SJCRH30 (cell line): Measurements from ENCODE around the gene KLF3. TPM values are rescaled to one million over a fixed set of nuclear protein-coding genes. Genes with fewer than 3 reads are reported as not detected.

Source experiments
- DNase-seq, 2 experiments: peaks; one replicate each; pipeline ENCODE4 v3.0.0-alpha.2; 2015 to 2020
- H3K27ac ChIP-seq: fragments of 250-450 bp; sonication (Bioruptor Pico); 2 replicates; pipeline ENCODE4 v1.5.1; 2020; ENCODE audit warnings: mild to moderate bottlenecking, moderate library complexity
- H3K27me3 ChIP-seq: fragments of 250-450 bp; sonication (Bioruptor Pico); 2 replicates; pipeline ENCODE4 v1.5.1; 2020; ENCODE audit warnings: mild to moderate bottlenecking, moderate library complexity
- H3K36me3 ChIP-seq: fragments of 250-450 bp; sonication (Bioruptor Pico); 2 replicates; pipeline ENCODE4 v1.5.1; 2020; ENCODE audit warnings: mild to moderate bottlenecking, moderate library complexity
- H3K4me1 ChIP-seq: fragments of 250-450 bp; sonication (Bioruptor Pico); 2 replicates; pipeline ENCODE4 v1.5.1; 2020; ENCODE audit warnings: mild to moderate bottlenecking, moderate library complexity
- H3K4me3 ChIP-seq: fragments of 250-450 bp; sonication (Bioruptor Pico); 2 replicates; pipeline ENCODE4 v1.5.1; 2020; ENCODE audit warnings: mild to moderate bottlenecking, moderate library complexity
- H3K9me3 ChIP-seq: fragments of 250-450 bp; sonication (Bioruptor Pico); replicated peaks from 2 replicates; pipeline ENCODE4 v1.5.1; 2020; ENCODE audit warnings: mild to moderate bottlenecking, moderate library complexity
- total RNA-seq: library from RNA; depleted of rRNA; stranded (reverse); fragments of >200 nt; shearing (Covaris generic); gene quantifications from 2 replicates; pipeline ENCODE4 v1.2.3, GENCODE V29; 2014

Gene KLF3
- total RNA-seq, 1 experiment from 2014 or later: 25.9 TPM

GRCh38 chr4:38675146-38676121 lies 11.4 kb downstream of the KLF3 start:
- no peak overlapping the region for H3K4me3 ChIP-seq
- H3K36me3 ChIP-seq: peaks cover 5% of the 10 kb centered on the region
- H3K27ac ChIP-seq: no peak overlapping the region
- peak; percentile 75 to 93 for DNase-seq
- H3K27me3 ChIP-seq: no peaks in the 10 kb centered on the region
- H3K9me3 ChIP-seq: no peaks in the 10 kb centered on the region
- peaks cover 15% of the 10 kb centered on the region; the same call in 1 of the 2 replicates for H3K4me1 ChIP-seq

- peaks cover 15% of the 10 kb centered on the region; the same call in 1 of the 2 replicates for H3K4me1 ChIP-seq
- DNase-seq: no peak
- no peaks in the 10 kb centered on the region for H3K9me3 ChIP-seq
- no peak overlapping the region for H3K27ac ChIP-seq
- peaks cover 10% of the 10 kb centered on the region for H3K36me3 ChIP-seq
- no peak overlapping the region for H3K4me3 ChIP-seq
- H3K27me3 ChIP-seq: no peaks in the 10 kb centered on the region
These were observed 13.0 kb downstream of the KLF3 start for GRCh38 chr4:38676986-38677385.

- Histone ChIP-seq H3K36me3 (peaks cover 10% of the 10 kb centered on the region), H3K9me3 (no peaks in the 10 kb centered on the region), H3K27ac (no peak overlapping the region), H3K4me3 (no peak overlapping the region), H3K27me3 (no peaks in the 10 kb centered on the region), H3K4me1 (peaks cover 13% of the 10 kb centered on the region; the same call in 1 of the 2 replicates)
- DNase-seq: no peak
These were observed 13.4 kb downstream of the KLF3 start for GRCh38 chr4:38677441-38677840.

GRCh38 chr4:38678078-38678477 lies 14.1 kb downstream of the KLF3 start:
- Histone ChIP-seq H3K36me3 (peaks cover 10% of the 10 kb centered on the region), H3K4me3 (no peak overlapping the region), H3K4me1 (peaks cover 9% of the 10 kb centered on the region; the same call in 1 of the 2 replicates), H3K27ac (no peak overlapping the region), H3K27me3 (no peaks in the 10 kb centered on the region), H3K9me3 (no peaks in the 10 kb centered on the region)
- DNase-seq: no peak

DNA sequence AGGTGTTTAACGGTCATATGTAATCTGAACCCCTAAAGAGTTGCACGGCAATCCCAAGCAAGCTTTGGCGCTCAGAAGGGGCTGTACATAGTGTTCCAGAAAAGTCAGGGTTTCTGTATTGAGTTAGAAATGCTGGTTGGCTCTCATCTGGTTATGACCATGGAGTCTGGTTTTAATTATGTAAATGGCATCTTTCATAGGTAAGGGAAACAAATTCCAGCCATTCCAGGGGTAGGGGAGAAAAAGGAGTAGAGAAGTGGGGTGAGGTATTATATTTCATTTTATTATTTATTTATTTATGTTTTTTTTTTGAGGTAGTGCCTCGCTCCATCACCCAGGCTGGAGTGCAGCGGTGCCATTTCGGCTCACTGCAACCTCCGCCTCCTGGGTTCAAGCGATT lies 15.9 kb downstream of the KLF3 start:
- H3K27ac ChIP-seq: no peak overlapping the region
- H3K4me1 ChIP-seq: 0 out of 2 replicates have a peak, but pooled peaks cover 2% of the 10 kb centered on the region
- H3K27me3 ChIP-seq: no peaks in the 10 kb centered on the region
- H3K36me3 ChIP-seq: peaks cover 18% of the 10 kb centered on the region
- no peaks in the 10 kb centered on the region for H3K9me3 ChIP-seq
- DNase-seq: no peak
- H3K4me3 ChIP-seq: no peak overlapping the region

- no peaks in the 10 kb centered on the region for H3K27me3 ChIP-seq
- H3K4me3 ChIP-seq: no peak overlapping the region
- H3K27ac ChIP-seq: no peak overlapping the region
- H3K9me3 ChIP-seq: no peaks in the 10 kb centered on the region
- no peak for DNase-seq
- no peaks in the 10 kb centered on the region for H3K4me1 ChIP-seq
- peaks cover 22% of the 10 kb centered on the region for H3K36me3 ChIP-seq
These were observed 17.4 kb downstream of the KLF3 start for GRCh38 chr4:38681281-38681991.

DNA sequence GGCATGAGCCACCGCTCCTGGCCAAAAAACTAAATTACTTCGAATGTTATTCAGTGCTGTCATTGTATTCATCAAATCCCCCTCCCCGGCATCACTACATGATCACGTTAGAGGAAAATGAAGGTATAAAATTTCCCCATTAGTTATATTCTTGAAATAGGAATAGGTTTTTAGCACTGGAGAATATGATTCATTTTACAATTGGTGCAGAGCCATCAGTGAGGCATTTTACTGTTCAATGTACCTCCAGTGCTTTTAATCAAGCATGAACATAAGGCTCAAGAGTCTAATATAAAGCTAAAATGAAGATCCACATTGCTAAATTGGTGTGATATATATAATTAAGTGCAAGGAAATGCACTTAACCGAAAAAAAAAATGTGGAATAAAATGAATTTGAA lies 18.3 kb downstream of the KLF3 start:
- Histone ChIP-seq H3K27me3 (no peaks in the 10 kb centered on the region), H3K9me3 (no peaks in the 10 kb centered on the region), H3K27ac (no peak overlapping the region), H3K36me3 (peaks cover 24% of the 10 kb centered on the region), H3K4me3 (no peak overlapping the region), H3K4me1 (no peaks in the 10 kb centered on the region)
- no peak for DNase-seq

DNA sequence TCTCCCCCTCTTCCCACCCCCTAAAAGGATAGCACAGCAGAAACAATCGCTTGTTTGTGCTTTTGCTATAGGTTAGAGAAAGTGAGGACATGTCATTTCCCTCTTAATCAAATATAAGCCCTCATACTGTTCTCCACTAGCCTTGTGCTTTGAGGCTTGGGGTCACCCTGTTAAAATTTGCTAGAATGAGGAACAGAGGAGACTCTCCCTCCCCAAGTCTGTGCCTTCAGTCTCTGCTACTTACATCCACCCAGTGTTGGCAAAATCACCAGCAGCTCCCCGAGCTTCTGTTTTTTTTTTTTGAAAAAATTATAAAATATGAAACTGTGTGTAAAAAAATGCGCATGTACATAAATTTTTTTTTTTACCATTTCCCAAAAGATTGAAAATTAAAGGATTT lies 19.3 kb downstream of the KLF3 start:
- DNase-seq: no peak
- Histone ChIP-seq H3K27ac (no peak overlapping the region), H3K4me3 (no peak overlapping the region), H3K4me1 (no peaks in the 10 kb centered on the region), H3K9me3 (no peaks in the 10 kb centered on the region), H3K27me3 (no peaks in the 10 kb centered on the region), H3K36me3 (peaks cover 28% of the 10 kb centered on the region)

DNA sequence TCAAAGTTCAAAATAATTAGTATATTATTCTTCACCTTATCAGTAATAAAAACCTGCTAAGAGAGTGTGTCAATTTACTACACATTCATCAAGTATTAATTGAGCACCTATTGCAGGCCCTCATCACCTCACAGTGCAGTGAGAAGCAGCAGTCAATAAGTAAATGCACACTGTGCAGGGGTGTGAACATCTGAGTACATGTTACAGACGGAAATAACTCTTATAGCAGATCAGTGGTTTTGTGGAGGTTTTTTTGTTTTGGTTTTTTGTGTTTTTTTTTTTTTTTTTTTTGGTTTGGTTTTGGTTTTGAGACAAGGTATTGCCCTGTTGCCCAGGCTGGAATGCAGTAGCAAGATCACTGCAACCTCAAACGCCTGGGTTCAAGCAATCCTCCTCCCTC lies 20.3 kb downstream of the KLF3 start:
- H3K27me3 ChIP-seq: no peaks in the 10 kb centered on the region
- no peaks in the 10 kb centered on the region for H3K9me3 ChIP-seq
- H3K4me1 ChIP-seq: no peaks in the 10 kb centered on the region
- no peak for DNase-seq
- peaks cover 32% of the 10 kb centered on the region for H3K36me3 ChIP-seq
- no peak overlapping the region for H3K27ac ChIP-seq
- H3K4me3 ChIP-seq: no peak overlapping the region

- peaks cover 41% of the 10 kb centered on the region for H3K36me3 ChIP-seq
- no peaks in the 10 kb centered on the region for H3K27me3 ChIP-seq
- H3K27ac ChIP-seq: no peak overlapping the region
These were observed 21.2 kb downstream of the KLF3 start for GRCh38 chr4:38684951-38685844.

DNA sequence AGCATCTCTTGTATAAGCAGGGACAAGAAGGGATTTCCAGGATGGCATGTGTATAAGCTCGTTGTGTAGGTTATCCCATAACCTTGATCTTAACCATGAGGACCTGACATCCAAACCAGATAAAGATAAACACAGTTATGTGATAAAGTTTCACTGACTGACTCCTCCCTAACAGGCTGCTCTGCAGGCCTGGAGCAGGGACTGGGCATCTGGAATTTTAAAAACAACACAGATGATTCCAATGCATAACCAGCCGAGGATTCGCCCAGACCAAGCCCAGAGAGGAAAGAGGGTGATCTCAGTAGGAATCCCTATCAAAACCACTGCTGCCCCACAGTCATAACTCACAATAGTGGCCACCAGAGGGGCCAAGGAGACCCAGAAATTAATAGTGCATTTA lies 22.7 kb downstream of the KLF3 start:
- peaks cover 52% of the 10 kb centered on the region for H3K36me3 ChIP-seq
- no peak for DNase-seq
- H3K4me1 ChIP-seq: no peaks in the 10 kb centered on the region
- H3K4me3 ChIP-seq: no peak overlapping the region
- no peaks in the 10 kb centered on the region for H3K9me3 ChIP-seq
- no peaks in the 10 kb centered on the region for H3K27me3 ChIP-seq
- H3K27ac ChIP-seq: no peak overlapping the region

More at GRCh38 chr4:38684951-38685844, 21.2 kb downstream of the KLF3 start:
- no peak for DNase-seq
- Histone ChIP-seq H3K4me1 (no peaks in the 10 kb centered on the region), H3K9me3 (no peaks in the 10 kb centered on the region), H3K4me3 (no peak overlapping the region)

- DNase-seq: no peak
- Histone ChIP-seq H3K27ac (no peak overlapping the region), H3K36me3 (peaks cover 57% of the 10 kb centered on the region), H3K4me1 (no peaks in the 10 kb centered on the region), H3K4me3 (no peak overlapping the region), H3K27me3 (no peaks in the 10 kb centered on the region), H3K9me3 (no peaks in the 10 kb centered on the region)
These were observed 23.6 kb downstream of the KLF3 start for GRCh38 chr4:38687571-38688011.

DNA sequence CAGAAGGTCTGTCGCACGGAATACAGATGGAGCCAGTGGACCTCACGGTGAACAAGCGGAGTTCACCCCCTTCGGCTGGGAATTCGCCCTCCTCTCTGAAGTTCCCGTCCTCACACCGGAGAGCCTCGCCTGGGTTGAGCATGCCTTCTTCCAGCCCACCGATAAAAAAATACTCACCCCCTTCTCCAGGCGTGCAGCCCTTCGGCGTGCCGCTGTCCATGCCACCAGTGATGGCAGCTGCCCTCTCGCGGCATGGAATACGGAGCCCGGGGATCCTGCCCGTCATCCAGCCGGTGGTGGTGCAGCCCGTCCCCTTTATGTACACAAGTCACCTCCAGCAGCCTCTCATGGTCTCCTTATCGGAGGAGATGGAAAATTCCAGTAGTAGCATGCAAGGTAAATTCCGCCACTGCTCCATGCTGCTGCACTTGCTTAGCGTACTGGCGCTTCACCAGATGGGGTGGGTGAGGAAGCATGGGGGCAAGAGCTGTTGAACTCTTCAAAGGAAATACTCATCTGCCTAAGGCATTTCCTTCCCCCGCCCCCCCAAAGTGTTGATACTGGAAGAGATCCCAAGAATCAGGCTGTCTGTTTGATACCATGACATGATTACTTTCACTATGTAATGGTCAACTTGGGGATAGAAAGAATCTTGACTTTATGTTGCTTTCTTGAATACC lies 24.8 kb downstream of the KLF3 start:
- Histone ChIP-seq H3K27ac (no peak overlapping the region), H3K4me3 (no peak overlapping the region), H3K36me3 (peaks cover 53% of the 10 kb centered on the region), H3K4me1 (no peaks in the 10 kb centered on the region), H3K9me3 (no peaks in the 10 kb centered on the region), H3K27me3 (no peaks in the 10 kb centered on the region)
- no peak for DNase-seq
